ENCODE measurements around the gene POLDIP2. TPM values are rescaled to one million over a fixed set of nuclear protein-coding genes. Genes with fewer than 3 reads are reported as not detected.
"Not testable (repeated sequence)": the region's sequence is repeated elsewhere in the genome, so short reads cannot be mapped to it uniquely, and the experiment has no call there.

POLDIP2 gene
- total RNA-seq, 1 experiment from 2014 or later, result 200 TPM

GRCh38 chr17:28342313-28342712 lies 15.0 kb downstream of the POLDIP2 start:
- DNase-seq (ENCODE audit: low spot score), result no peak
- in situ Hi-C loops (cut with HindIII; ENCODE audit: low sequenced_read_pairs), result no loop called here

- no peak for DNase-seq (ENCODE audit: low spot score)
- in situ Hi-C loops (cut with HindIII; ENCODE audit: low sequenced_read_pairs), result no loop called here
Observed at GRCh38 chr17:28341516-28341915, 15.8 kb downstream of the POLDIP2 start.

GRCh38 chr17:28340374-28340773 lies 17.0 kb downstream of the POLDIP2 start:
- in situ Hi-C loops (cut with HindIII; ENCODE audit: low sequenced_read_pairs), result no loop called here
- DNase-seq (ENCODE audit: low spot score), result no peak

- no peak for DNase-seq (ENCODE audit: low spot score)
- in situ Hi-C loops (cut with HindIII; ENCODE audit: low sequenced_read_pairs), result no loop called here
Observed at GRCh38 chr17:28339431-28339830, 17.9 kb downstream of the POLDIP2 start.

GRCh38 chr17:28338769-28339212 lies 18.5 kb downstream of the POLDIP2 start:
- DNase-seq (ENCODE audit: low spot score); in situ Hi-C loops (cut with HindIII; ENCODE audit: low sequenced_read_pairs): not testable (repeated sequence)

GRCh38 chr17:28338056-28338768 lies 19.1 kb downstream of the POLDIP2 start:
- in situ Hi-C loops (cut with HindIII; ENCODE audit: low sequenced_read_pairs), result no loop called here
- DNase-seq (ENCODE audit: low spot score), result no peak

GRCh38 chr17:28335959-28336871 lies 21.1 kb downstream of the POLDIP2 start:
- peak; percentile 60 for DNase-seq (ENCODE audit: low spot score)
- in situ Hi-C loops (cut with HindIII; ENCODE audit: low sequenced_read_pairs), result no loop called here

- in situ Hi-C loops (cut with HindIII; ENCODE audit: low sequenced_read_pairs), result no loop called here
- DNase-seq (ENCODE audit: low spot score), result peak; percentile 100
Observed at GRCh38 chr17:28335201-28335958, 21.9 kb downstream of the POLDIP2 start, which contains the start of the genes IFT20 and TNFAIP1. TSS of gene IFT20 (minus strand) at chr17:28335472. CDS start at chr17:28331985, 3,487 bp downstream. TSS of gene TNFAIP1 (plus strand) at chr17:28335761. CDS start at chr17:28339522, 3,761 bp downstream.

- no peak for DNase-seq (ENCODE audit: low spot score)
- in situ Hi-C loops (cut with HindIII; ENCODE audit: low sequenced_read_pairs), result no loop called here
Observed at GRCh38 chr17:28334666-28335200, 22.6 kb downstream of the POLDIP2 start.

- in situ Hi-C loops (cut with HindIII; ENCODE audit: low sequenced_read_pairs), result no loop called here
- DNase-seq (ENCODE audit: low spot score), result no peak
Observed at GRCh38 chr17:28334171-28334570, 23.2 kb downstream of the POLDIP2 start.

- no peak for DNase-seq (ENCODE audit: low spot score)
- in situ Hi-C loops (cut with HindIII; ENCODE audit: low sequenced_read_pairs), result no loop called here
Observed at GRCh38 chr17:28333083-28333746, 24.1 kb downstream of the POLDIP2 start.

GRCh38 chr17:28331891-28332420 lies 25.4 kb downstream of the POLDIP2 start:
- in situ Hi-C loops (cut with HindIII; ENCODE audit: low sequenced_read_pairs), result no loop called here
- DNase-seq (ENCODE audit: low spot score), result no peak

- in situ Hi-C loops (cut with HindIII; ENCODE audit: low sequenced_read_pairs), result no loop called here
- DNase-seq (ENCODE audit: low spot score), result no peak
Observed at GRCh38 chr17:28330671-28331070, 26.7 kb downstream of the POLDIP2 start.

- DNase-seq (ENCODE audit: low spot score), result no peak
Observed at GRCh38 chr17:28328325-28328724, 29.0 kb downstream of the POLDIP2 start.

GRCh38 chr17:28327709-28328108 lies 29.6 kb downstream of the POLDIP2 start:
- no peak for DNase-seq (ENCODE audit: low spot score)
- in situ Hi-C loops (cut with HindIII; ENCODE audit: low sequenced_read_pairs), result no loop called here

More at GRCh38 chr17:28328325-28328724, 29.0 kb downstream of the POLDIP2 start:
- in situ Hi-C loops (cut with HindIII; ENCODE audit: low sequenced_read_pairs), result no loop called here

- no peak for DNase-seq (ENCODE audit: low spot score)
Observed at GRCh38 chr17:28327031-28327607, 30.2 kb downstream of the POLDIP2 start.

GRCh38 chr17:28326114-28326513 lies 31.2 kb downstream of the POLDIP2 start:
- in situ Hi-C loops (cut with HindIII; ENCODE audit: low sequenced_read_pairs), result no loop called here
- no peak for DNase-seq (ENCODE audit: low spot score)

More at GRCh38 chr17:28327031-28327607, 30.2 kb downstream of the POLDIP2 start:
- in situ Hi-C loops (cut with HindIII; ENCODE audit: low sequenced_read_pairs), result no loop called here

- in situ Hi-C loops (cut with HindIII; ENCODE audit: low sequenced_read_pairs), result no loop called here
Observed at GRCh38 chr17:28325211-28325610, 32.1 kb downstream of the POLDIP2 start.

More at GRCh38 chr17:28325211-28325610, 32.1 kb downstream of the POLDIP2 start:
- DNase-seq (ENCODE audit: low spot score), result peak; percentile 73
